PC-9 (cell line): ENCODE results near the gene MYOF.

Experiments used
- CTCF ChIP-seq: fragments of 200-600 bp; sonication (generic); conservative IDR thresholded peaks from 2 replicates; pipeline ENCODE4 v1.6.1; 2017; ENCODE audit warnings: mixed run types, antibody characterized with exemption, mild to moderate bottlenecking, moderate library complexity
- EZH2 ChIP-seq: fragments of 200-600 bp; sonication (generic); IDR thresholded peaks from 2 replicates; pipeline ENCODE4 v1.8.0; 2017; ENCODE audit warnings: antibody characterized with exemption, low read depth

- no peak for TF ChIP-seq CTCF
- no peak for TF ChIP-seq EZH2
These were observed 98.6 kb downstream of the MYOF start for GRCh38 chr10:93383562-93383981.
